Stimulated activated CD4-positive, alpha-beta T cell treated with anti-CD3 and anti-CD28 coated beads, Interleukin-1b, Interleukin-23, amount 100 ng/mL, for 1 hour (primary cell): ENCODE results near the gene PABPN1.
"Not testable (repeated sequence)": the region's sequence is repeated elsewhere in the genome, so short reads cannot be mapped to it uniquely, and the experiment has no call there.

Experiments used
- DNase-seq, 2 donors: peaks; one replicate each; pipeline ENCODE4 v3.0.0-alpha.2; 2020; ENCODE audit warnings: low read depth in 2 of 2

PABPN1 gene, protein sequence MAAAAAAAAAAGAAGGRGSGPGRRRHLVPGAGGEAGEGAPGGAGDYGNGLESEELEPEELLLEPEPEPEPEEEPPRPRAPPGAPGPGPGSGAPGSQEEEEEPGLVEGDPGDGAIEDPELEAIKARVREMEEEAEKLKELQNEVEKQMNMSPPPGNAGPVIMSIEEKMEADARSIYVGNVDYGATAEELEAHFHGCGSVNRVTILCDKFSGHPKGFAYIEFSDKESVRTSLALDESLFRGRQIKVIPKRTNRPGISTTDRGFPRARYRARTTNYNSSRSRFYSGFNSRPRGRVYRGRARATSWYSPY

DNA sequence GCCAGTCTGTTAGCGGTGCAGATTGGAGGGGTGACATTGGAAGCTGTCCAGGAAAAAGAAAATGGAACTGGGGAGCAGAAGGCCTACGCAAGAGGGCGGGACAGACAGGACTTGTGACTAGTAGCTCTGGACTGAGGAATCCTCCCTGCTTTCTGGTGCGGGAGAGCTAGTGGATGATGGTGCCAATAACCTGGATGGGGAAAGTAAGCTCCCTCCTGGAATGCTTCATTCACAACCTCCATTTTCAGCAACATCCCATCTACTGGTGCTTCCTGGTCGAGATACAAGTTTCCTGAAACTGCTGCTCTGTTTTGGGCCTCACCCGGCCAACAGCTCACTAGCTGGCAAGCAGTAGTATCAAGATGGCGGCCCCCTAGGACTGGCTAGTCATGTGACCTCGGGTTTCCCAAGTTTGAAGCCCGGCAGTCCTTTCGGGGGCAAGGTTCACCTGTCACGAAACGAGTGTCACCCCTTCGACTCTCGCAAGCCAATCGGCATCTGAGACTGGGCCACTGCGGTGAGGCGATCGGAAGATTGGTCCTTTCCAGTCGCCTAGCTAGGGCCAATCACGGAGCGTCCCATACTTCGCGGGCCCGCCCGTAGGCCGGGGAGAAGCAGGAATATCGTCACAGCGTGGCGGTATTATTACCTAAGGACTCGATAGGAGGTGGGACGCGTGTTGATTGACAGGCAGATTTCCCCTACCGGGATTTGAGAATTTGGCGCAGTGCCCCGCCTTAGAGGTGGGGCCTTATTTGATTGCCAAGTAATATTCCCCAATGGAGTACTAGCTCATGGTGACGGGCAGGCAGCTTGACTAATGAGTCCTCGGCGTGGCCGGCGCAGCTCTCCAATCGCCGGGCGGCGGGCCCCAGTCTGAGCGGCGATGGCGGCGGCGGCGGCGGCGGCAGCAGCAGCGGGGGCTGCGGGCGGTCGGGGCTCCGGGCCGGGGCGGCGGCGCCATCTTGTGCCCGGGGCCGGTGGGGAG, at the start of gene PABPN1:
Gene PABPN1 (plus strand): TSS at position 874 of the 988 bp plus-strand sequence. CDS start 13 bp downstream, at position 887.
- peak; percentile 80 to 95 for DNase-seq

DNA sequence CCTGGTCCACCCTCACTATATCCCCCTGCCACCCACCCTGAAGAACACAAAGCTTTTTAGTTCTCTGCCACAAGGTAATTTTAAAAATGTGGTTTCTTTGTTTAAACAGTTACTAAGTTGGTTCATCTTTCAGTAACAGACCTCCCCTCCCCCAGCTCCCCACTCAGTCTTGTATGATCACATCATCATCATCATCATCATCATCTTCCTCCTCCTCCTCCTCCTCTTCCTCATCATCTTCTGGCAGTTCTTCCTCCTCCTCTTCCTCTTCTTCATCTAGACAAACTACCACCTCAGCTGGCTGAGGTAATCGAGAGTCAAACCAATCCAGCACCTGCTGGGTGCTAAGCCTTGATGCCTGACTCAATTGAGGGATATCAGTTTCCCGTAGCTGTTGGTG, 45.8 kb upstream of the PABPN1 start:
- DNase-seq, result no peak

DNA sequence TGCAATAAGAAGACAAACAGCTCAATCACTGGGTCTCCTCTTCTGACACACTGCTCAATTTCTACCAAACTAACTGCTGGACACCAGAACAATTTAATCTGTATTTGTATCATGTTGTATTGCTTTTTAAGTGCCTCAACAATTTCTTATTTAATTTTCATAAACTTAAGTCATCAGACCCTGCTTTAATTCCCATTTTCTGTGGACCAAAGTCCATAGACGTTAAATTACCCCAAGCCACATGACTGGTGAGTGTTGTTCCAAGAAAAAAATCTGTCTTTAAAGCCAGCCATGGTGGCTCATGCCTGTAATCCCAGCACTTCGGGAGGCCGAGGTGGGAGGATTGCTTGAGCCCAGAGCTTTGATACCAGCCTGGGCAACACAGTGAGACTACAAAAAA, 44.1 kb upstream of the PABPN1 start:
- no peak for DNase-seq

DNA sequence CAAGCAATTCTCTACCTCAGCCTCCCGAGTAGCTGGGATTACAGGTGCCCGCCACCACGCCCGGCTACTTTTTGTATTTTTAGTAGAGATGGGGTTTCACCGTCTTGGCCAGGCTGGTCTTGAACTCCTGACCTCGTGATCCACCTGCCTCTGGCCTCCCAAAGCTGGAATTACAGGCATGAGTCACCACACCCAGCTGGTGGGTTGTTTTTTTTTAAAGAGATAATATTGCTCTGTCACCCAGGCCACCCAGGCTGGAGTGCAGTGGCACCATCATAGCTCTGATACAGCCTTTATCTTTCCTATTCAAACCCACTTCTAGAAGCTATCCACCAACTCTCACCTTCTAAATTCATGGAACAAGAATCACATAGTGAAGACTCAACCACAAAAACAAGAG, 43.3 kb upstream of the PABPN1 start:
- DNase-seq, result not testable (repeated sequence)

DNA sequence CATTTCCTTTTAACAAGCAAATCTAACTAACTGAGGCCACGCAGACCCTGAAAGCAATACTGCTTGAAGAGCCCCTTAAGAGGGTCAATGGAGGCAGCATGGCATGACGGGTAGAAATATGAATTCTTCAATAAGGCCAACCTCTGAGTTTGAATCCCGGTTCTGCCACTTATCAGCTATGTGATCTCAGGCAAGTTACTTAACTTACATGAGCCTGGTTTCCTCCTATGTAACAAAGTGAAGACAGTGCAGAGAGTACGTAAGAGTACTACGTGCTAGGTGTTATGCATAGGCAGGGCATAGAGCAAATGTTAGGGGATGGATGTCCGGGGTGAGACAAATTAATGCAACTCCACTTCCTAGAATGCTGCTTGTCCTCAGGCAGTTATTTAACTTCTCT, 40.0 kb upstream of the PABPN1 start:
- DNase-seq, result no peak

DNA sequence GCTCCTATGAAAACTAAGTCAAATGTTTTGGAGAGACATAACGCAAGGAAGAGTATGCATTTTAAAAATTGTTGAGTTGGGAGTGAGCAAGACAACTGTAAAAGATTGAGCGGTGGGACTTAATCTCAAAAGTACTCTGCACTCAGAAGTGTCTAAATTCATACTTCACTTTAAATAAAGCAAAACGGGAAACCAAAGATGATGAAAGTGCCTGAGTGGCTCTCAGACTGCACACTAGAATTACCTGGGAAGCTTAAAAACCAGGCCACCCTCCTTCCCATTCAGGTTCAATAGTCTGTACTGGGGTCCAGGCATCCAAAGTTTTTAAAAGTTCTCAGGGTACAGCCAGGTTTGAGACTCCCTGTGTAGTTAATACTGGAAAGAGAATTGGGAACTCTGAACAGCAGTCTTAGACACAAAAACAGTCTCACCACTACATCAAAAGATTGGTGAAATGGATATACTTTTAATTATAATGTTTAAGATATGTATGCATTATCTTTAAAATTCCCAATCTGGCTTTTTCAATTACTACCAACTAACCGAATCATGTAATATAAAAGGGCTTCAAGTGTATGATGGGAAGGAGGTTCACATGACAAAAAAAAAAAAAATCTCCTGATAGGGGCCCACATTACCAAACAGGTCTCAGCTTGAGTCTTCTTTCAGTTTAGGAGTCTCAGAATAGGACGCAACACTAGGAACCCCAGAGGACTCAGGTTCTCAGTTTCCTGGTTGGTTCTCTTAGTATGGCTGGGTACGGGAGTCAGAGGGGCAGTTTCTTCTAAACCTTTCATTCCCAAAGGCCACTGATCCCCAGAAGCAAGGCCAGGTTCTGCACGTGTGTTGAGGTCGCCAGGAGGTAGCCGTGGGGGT, 36.4 kb upstream of the PABPN1 start:
- no peak for DNase-seq

DNA sequence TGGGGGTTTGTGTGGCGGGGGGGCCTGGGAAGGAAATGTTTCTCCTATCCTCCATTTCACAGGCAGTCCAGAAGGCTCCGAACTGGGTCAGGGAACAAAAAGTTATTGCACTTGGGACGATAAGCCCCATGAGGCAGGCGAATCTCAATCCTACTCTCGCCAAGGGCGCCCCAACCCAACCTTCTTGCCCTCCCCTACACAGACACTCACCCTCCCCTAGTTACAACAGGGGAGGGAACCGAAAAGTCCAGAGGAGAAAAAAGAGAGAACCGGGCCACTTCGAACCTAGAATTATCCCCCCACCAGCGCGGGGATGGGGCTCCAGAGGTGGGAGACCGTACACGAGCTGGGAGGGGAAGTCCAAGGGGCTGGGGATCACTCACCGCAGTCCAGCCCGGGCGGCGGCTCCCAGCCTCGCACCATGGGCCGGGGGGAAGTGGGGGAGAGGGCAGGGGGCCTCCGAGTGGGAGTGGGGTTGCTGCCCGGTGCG, 35.7 kb upstream of the PABPN1 start:
- no peak for DNase-seq

DNA sequence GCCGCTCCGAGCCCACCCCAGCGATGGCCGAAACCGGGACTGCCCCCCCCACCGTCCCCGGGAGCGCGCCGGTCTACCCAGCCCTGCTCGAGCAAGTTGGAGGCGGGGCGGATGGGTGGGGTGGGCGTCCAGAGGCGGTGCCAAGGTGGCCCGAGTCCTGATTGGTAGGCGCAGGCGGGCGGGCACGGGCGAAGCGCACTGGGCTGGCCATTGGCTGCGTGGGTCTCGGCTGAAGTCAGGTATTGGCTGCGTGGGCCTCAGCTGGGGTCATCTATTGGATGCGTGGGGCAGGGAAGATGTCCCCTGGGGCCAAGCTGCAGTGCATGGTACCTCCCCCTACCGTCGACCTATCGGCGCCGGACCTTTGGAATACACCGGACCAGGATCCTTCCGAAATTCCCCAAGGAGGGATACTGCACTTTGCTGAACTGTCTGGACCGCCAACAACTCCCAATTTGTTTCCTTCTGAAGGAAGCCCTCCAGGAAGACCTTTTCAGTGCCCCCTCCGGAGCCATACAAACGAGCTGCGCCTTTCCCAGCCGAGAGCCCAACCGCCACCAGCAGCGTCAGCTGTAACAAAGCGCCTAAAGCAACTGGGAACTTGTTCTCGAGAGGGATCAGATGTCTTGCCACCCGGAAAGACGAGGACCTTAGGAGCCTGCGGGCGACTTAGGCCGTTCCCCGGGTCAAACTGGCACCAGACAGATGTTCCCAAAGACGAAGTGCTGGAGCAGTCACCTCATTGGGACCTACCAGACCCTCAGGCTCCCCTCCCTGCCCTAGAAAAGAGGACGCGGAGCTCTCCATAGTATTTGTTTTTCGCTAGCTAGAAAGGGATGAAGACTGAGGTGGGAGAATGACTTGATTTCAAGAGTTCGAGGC, 35.0 kb upstream of the PABPN1 start, which contains the start of gene HOMEZ:
Gene HOMEZ (minus strand): TSS at position 113 of the 882 bp plus-strand sequence. CDS start 180 bp downstream, outside the sequence.
- DNase-seq, result peak; percentile 90 to 98

DNA sequence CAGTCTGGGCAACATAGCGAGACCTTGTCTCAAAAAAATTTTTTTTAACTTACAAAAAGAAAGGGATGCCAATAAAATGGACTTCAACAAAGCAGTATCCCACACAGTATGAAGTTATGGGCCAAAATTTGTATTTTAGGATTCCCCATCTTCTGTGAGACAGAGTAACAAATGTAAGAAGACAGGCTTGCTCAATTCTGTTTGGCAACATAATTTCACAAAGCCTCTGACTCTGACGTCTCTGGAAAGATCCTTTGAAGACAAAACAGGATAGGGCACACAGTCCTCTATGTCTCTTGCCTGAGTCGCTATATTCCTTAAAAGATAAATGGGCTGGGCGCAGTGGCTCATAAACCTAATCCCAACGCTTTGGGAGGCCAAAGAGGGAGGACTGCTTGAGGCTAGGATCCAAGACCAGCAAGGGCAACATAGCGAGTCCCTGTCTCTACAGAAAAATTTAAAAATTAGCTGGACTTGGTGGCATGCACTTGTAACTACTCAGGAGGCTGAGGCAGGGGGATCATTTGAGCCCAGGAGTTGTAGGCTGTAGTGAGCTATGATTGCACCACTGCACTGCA, 34.3 kb upstream of the PABPN1 start:
- DNase-seq, result no peak

DNA sequence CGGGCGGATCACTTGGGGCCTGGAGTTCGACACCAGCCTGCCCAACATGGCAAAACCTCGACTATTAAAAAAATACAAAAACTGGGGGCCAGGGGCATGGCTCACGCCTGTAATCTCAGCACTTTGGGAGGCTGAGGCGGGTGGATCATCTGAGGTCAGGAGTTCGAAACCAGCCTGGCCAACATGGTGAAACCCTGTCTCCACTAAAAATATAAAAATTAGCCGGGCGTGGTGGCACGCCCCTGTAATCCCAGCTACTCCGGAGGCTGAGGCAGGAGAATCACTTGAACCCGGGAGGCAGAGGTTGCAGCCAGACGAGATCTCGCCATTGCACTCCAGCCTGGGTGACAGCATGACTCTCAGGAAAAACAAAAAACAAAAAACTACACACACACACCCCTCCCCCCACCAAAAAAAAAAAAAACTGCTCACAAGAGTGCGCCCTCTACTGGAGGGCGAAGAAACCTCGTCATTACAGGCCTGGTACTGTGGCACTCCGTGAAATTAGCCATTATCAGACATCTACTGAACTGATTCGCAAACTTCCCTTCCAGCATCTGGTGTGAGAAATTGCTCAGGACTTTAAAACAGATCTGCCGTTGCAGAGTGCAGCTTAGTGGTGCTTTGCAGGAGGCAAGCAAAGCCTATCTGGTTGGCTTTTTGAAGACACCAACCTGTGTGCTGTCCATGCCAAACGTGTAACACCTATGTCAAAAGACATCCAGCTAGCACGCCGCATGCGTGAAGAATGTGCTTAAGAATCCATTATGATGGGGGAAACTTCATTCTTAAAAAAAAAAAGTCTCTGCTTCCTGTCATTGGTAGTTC, 26.3 kb upstream of the PABPN1 start:
- peak in 1 of 2 donors; percentile 32 for DNase-seq

DNA sequence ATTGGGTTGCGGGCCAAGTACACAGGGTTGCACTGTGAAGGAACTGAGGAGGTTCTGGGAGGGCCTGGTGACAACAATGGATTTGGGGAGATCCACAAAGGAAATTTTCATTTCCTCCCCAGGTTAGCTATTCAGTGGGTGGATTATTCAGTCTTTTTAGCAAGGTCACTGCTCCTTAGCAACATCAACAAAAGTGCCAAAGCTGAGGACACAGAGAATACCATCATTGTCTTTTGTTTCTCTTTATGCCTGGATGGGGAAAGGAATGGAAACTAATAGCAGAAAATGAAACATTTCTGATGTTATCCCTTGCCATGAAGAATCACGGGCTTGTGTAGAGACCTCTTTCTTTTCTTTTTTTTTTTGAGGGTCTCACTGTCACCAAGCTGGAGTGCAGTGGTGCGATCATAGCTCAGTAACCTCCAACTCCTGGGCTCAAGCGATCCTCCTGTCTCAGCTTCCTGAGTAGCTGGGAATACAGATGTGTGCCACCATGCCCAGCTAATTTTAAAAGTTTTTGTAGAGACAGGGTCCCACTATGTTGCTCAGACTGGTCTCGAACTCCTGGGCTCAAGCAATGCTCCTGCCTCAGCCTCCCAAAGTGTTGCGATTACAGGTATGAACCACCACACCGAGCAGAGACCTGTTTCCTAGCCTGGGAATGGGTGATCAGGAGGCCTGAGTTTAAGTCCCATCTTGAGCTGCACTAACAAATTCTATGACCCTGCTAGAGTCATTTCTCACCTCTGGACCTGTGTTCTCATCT, 25.1 kb upstream of the PABPN1 start:
- no peak for DNase-seq

DNA sequence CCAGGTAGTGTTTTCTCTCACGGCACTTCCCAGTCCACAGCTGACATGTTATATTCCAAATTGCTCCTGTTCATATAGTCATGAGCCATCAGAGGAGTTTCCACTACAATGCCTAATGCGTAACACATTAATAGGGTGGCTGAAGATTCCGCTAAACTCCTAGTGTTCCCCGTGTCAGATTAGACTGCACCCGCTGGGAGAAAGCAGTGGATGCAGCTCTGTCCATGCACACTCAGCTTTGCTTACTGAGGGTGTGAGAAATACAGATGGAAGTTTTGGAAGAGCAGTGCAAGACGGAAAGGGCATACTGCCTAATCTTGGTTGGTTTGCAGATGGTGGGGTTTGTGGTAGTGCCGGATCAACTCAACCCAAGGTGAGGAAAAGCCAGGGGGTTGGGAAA, 24.2 kb upstream of the PABPN1 start:
- no peak for DNase-seq

DNA sequence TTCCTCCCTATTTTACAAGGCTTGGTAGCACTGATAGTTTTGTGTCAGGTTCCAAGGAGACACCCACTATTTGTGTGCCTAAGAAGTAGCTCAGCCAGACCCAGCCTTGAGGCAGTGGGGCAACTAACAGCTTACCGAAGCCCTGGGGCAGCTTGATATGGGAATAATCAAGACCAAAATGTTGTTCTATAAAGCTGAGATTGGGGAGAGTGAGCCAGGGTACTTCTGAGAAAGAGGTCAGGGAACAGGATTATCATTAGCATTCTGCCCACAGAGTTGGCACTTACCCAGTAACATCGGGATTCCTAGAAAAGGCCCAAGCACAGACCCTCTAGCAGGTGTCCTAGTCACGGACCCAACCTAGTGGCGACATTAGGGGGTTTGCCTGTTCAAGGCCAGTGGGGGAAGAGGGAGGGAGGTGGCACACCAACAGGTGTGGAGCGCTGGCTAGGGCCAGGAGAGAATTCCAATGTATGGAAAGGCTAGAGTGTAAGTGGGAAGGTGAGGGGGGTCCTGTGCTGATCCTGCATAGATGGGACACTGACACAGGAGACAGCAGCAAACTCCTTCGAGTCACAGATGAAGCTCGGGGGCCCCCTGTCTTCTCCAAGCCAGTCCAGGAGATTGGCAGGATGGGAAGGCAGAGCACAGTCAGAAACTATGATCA, 23.5 kb upstream of the PABPN1 start:
- no peak for DNase-seq

DNA sequence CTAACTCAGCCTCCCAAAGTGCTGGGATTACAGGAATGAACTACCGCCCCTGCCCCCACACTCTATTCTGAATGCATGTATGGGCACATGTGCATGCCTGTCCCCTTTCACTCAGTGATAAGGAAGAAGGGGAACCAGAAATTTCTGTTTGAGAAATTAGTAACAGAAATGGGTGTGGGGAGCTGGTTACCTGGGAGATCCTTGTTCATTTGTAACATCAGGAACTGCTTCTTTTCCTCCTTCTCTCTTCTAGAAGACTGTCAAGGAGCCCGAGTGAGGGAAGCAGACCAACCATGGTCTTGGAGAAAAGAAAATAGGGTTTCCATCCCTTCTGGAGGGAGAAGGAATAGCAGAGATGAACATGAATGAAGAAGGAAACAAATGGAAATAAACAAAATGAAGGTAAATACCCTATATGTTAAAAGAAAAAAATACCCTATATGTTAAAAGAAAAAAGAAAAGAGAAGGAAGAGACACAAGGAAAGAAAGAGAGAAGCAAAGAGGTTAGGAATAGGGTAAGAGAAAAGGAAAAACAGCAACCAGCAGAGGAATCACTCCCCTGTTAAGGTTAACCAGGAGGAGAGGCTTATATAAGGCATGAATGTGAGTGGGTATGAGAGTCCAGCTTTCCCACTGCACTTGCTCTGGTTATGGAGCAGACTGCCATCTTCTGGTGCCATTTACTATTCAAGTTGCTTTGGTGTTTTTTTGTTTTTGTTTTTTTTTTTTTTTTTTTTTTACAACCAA, 21.9 kb upstream of the PABPN1 start:
- DNase-seq, result no peak

DNA sequence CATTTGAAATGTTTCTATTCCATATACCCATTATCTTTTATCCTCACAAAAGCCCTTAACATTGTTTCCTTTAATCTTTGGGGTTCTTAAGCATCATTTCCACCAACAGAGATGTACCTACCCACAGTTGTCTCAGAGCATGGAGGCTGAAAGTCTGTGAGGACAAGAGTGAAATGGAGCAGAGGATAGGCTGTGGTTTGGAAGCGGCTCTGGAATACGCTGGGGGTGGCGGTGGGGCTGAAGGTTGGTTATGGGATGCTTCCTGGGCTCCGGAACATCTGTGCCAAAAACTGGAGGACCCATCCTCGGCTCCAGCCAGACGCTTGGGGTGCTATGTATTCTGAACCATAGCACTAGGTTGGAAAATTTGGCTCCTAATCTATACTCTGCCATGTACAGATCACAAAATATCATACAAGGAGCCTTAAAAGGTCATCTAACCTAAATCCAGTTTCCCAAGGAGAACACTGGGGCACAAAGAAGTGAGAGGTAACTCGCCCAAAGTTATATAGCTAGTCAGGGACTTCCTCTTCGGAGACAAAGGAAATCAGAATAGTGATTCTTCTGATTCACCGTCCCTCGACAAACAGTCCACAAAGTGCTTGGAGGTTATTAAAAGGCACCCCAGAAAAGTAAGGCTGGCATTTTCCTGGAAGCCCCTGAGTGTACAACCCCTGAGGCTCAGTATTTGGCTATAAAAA, 21.1 kb upstream of the PABPN1 start:
- no peak for DNase-seq

DNA sequence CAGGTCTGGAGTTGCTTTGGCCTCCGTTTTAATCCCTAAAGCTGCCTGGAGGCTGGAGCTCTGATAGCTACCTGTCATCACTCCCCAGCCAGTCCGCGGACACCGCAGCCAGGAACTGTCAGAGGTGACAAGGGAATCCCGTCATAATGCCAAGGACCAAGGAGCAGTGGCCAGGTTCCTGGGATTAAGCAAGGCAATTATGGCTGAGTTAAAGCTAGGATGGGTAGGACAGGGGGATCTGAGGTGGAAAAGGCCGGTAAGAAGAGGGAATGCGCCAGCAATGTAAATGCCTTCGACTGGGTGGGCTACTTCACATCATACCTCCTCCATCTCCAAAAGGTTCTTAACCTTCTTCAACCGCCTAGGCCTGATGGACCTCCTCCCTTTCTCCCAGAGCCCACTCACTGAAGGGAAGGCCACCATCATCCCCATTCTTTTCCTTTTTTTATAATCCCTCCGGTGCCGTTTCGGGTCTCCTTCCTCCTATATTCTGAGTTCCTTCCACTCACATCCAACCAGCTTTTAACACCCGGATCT, 20.5 kb upstream of the PABPN1 start:
- DNase-seq, result no peak
